ENCODE results near the gene LVRN.

LVRN gene

DNA sequence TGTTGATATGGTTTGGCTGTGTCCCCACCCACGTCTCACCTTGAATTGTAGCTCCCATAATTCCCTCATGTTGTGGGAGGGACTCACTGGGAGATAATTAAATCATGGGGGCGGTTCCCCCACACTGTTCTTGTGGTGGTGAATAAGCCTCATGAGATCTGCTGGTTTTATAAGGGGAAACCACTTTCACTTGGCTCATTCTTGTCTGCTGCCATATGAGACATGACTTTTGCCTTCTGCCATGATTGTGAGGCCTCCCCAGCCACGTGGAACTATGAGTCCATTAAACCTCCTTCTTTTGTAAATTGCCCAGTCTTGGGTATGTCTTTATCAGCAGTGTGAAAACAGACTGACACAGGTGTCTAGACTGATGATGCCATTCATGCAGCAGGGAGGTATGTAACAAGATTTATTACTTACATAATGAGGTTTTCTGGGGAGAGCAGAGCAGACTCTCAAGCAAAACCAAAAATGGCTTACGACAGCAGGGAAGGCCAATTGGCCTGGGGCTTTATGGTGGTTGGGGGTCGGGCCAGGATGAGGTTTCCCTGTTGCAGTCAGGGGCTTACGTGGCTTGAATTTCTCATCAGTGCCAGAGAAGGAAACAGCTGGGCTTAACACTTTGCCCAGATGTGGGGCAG is 113.0 kb downstream of the LVRN start:
- H3K27ac ChIP-seq, result no peak overlapping the region
- no peak for DNase-seq (ENCODE audit: low read depth, low spot score)

DNA sequence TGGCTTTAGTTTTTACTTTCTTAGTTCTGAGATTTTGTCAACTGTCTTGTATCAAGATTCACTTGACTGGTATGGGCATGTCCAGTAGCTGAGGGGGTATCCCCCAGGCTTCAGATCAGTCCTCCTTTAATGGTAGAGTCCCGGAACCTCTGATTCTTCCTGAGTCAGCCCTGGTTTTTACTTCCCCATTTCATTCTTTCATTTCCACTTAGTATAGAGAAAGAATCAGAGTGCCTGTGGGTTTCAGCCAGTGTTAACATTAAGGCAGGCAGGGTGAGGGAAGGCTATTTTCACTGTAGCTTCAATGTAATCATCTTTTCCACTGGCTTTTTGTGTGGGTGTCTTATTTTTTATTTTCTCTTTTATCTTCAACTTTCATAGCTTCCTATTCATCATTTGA is 114.2 kb downstream of the LVRN start:
- no peak overlapping the region for H3K27ac ChIP-seq
- DNase-seq (ENCODE audit: low read depth, low spot score), result no peak
